Measurements from ENCODE around the gene TMEM125.

The TMEM125 gene

GRCh38 chr1:43274804-43275180, 5.0 kb downstream of the TMEM125 start:
- FAIRE-seq = no peak

GRCh38 chr1:43275826-43276620, 6.2 kb downstream of the TMEM125 start:
- no peak for FAIRE-seq

- no peak for FAIRE-seq
Measured at GRCh38 chr1:43276673-43277072, 6.9 kb downstream of the TMEM125 start.

GRCh38 chr1:43277116-43277876, 7.5 kb downstream of the TMEM125 start:
- no peak for FAIRE-seq

GRCh38 chr1:43279161-43279560, 9.4 kb downstream of the TMEM125 start:
- no peak for FAIRE-seq

GRCh38 chr1:43279666-43280065, 9.9 kb downstream of the TMEM125 start:
- no peak for FAIRE-seq

- no peak for FAIRE-seq
Measured at GRCh38 chr1:43280692-43281091, 10.9 kb downstream of the TMEM125 start.

GRCh38 chr1:43282220-43283195, 12.7 kb downstream of the TMEM125 start:
- no peak for FAIRE-seq

- no peak for FAIRE-seq
Measured at GRCh38 chr1:43284065-43284464, 14.3 kb downstream of the TMEM125 start.

GRCh38 chr1:43284546-43285110, 14.8 kb downstream of the TMEM125 start:
- FAIRE-seq = no peak

- FAIRE-seq = no peak
Measured at GRCh38 chr1:43285269-43285990, 15.6 kb downstream of the TMEM125 start, which contains the start of gene C1orf210. TSS of gene C1orf210 (minus strand) at chr1:43285581. CDS start at chr1:43283270, 2,311 bp downstream.

- no peak for FAIRE-seq
Measured at GRCh38 chr1:43286115-43286514, 16.3 kb downstream of the TMEM125 start.

GRCh38 chr1:43286533-43286932, 16.8 kb downstream of the TMEM125 start:
- FAIRE-seq = no peak

- no peak for FAIRE-seq
Measured at GRCh38 chr1:43288058-43288784, 18.4 kb downstream of the TMEM125 start.

- no peak for FAIRE-seq
Measured at GRCh38 chr1:43288785-43289706, 19.3 kb downstream of the TMEM125 start.

GRCh38 chr1:43292216-43292615, 22.4 kb downstream of the TMEM125 start:
- no peak for FAIRE-seq

GRCh38 chr1:43292679-43293078, 22.9 kb downstream of the TMEM125 start:
- FAIRE-seq = no peak

- FAIRE-seq = no peak
Measured at GRCh38 chr1:43293176-43293575, 23.4 kb downstream of the TMEM125 start.

GRCh38 chr1:43293896-43294760, 24.3 kb downstream of the TMEM125 start:
- no peak for FAIRE-seq
